ENCODE data around the gene SAMD8.
"Not testable (repeated sequence)": the region's sequence is repeated elsewhere in the genome, so short reads cannot be mapped to it uniquely, and the experiment has no call there.

Gene SAMD8

DNA sequence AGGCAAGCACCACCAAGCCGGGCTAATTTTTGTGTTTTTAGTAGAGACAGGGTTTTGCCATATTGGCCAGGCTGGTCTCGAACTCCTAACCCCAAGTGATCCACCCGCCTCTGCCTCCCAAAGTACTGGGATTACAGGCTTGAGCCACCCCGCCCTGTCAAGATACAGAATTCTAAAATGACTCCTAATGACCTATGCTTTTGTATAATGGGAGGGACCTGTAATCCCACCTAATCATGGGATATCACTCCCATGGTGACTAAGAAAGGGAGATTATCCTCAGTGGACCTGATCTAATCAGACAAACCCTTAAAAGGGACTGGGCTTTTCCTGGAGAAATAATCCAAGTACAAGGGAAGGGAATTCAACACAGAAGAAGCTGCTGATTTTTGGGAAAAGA is 28.8 kb downstream of the SAMD8 start:
- DNase-seq (ENCODE audit: low read depth) = no peak

DNA sequence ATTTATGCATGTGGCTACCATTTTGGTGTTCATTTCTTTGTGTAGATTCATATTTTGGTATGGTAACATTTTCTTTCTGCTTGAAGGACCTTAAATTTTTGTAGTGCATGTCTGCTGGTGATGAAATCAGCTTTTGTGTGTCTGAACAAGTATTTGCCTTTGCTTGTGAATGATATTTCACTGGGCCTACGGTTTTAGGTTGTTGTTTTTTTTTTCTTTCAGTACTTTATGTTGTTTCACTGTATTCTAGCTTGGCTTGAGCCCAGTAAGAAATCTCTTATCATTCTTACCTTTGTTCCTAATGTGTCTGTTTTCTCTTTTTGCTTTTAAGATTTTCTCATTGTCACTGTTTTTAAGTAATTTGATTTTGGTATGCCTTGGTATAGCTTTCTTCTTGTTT is 31.9 kb downstream of the SAMD8 start:
- no peak for DNase-seq (ENCODE audit: low read depth)

DNA sequence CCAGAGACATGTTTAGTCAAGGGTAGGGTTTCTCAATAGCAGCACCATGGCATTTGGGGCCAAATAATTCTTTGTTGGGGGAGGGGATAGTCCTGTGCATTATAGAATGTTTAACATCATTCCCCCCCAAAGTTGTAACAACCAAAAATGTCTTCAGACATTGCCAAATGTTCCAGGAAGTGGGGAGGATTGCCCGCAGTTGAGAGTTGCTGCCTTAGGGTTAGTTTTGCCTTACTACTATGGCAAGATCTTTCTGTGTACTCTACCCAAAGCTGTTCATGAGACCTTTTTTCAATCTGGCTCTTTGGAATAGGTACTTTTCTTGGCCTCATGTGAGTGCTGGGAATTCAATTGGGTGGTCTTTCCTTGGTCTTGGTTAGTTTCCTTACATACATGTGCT is 34.1 kb downstream of the SAMD8 start:
- no peak for DNase-seq (ENCODE audit: low read depth)

DNA sequence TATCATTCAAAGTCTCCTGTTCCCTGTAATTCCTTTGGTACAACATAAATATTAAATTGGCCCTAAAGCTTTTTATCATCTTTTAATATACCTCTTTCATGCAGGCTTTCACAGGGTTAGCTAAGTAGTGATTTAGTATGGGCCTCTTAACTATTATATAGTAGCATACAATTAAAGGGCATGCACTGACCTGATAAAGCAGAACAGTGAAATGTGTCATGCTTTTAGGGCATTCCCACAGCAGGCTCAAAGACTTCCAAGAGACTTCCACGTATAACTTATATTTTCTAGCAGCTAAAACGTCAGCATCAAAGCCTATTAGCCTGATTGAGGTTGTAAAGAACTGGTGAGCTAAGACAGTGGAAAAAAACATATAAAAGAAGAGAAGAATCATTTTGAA is 35.3 kb downstream of the SAMD8 start:
- DNase-seq (ENCODE audit: low read depth) = no peak

DNA sequence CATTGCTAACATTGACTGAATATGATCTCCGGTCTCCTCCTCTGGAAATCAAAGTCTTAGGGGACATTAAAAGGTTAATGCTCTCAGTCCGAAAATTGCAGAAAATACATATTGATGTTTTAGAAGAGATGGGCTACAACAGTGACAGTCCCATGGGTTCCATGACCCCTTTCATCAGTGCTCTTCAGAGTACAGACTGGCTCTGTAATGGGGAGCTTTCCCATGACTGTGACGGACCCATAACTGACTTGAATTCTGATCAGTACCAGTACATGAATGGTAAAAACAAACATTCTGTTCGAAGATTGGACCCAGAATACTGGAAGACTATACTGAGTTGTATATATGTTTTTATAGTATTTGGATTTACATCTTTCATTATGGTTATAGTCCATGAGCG is 39.2 kb downstream of the SAMD8 start:
- no peak for DNase-seq (ENCODE audit: low read depth)

DNA sequence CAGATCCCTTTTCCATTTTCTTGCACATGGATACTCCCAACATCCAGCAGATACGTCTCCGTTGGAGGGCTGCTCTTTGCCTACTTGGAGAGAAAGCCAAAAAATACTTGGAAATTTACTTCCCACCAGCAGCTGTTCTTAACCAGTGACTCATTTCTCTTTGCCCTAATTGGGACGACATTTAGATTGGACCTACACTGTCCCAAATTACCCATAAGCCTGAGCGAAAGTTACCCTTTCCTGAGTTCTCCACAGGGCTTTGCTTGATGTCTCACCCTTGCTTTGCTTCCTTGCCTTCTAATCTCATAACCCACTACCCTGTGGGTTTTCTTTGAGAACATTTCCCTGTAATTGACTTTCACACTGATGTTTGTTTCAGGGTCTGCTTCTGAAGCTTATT is 48.1 kb downstream of the SAMD8 start:
- DNase-seq (ENCODE audit: low read depth) = no peak

DNA sequence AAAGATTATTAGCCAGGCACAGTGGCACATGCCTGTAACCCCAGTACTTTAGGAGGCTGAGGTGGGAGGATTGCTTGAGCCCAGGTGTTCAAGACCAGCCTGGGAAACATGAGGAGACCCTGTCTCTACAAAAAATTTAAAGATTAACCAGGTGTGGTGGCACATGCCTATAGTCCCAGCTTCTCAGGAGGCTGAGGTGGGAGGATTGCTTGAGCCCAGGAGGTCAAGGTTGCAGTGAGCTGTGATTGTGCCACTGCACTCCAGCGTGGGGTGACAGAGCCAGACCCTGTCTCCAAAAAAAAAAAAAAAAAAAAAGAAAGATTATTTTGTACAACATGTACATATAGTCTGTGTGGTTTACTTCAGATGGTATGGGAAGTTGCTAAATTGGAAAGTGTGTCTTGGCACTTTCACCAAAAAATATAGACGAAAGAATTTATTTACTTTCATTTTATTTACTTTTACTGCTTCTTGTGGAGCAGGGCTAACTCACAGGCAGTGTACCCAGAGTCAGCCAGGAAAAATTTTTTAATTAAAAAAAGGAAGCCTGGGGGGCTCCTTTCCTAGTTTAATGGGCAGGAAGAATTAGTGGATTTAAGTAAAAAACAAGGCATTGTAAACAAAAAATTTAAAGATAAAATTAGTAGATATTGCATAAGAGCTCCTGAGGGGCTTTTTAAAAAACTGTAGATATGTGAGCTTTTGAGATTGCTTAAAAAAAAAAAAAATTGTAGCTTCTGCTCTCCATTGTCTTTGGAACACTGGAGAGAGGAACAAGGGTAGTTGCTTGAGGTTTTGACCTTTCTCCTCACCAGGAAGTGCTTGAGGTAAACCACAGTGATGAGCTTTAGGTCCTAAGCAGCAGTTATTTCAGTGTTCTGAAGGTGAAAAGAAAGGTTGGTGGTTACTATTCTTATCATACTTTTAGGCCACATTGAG is 54.5 kb downstream of the SAMD8 start:
- no peak for DNase-seq (ENCODE audit: low read depth)

DNA sequence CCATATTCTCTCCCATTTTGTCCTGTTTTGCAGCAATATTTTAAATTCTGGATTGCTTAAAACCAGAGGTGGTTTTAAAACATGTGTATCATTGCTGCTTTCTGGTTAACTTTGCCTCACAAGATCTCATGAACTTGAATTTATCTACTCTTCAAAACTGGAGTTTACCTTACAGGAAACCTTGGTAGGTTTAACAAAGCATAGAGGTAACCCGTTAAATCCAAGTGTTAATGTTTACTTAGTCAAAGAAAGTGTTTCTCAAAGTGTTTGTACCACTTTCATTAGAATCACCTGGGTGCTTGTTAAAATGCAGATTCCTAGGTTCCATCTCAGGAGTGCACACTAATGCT is 55.1 kb downstream of the SAMD8 start:
- no peak for DNase-seq (ENCODE audit: low read depth)

DNA sequence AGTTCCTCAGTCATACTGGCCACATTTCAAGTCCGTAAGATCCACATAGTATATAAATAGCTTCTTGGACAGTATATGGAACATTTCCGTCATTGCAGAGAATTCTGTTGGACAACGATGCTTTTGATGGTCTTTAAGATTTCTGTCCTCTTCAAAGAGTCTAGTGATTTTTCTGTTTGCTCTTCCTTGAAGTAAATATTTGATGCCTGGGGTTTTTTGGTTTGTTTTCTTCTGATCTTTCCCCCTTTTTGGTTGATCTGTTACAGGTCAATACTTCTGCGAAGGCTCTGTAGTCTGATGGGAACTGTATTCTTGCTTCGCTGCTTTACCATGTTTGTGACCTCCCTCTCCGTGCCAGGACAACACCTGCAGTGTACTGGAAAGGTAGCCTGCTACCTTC is 56.8 kb downstream of the SAMD8 start:
- DNase-seq (ENCODE audit: low read depth) = no peak

DNA sequence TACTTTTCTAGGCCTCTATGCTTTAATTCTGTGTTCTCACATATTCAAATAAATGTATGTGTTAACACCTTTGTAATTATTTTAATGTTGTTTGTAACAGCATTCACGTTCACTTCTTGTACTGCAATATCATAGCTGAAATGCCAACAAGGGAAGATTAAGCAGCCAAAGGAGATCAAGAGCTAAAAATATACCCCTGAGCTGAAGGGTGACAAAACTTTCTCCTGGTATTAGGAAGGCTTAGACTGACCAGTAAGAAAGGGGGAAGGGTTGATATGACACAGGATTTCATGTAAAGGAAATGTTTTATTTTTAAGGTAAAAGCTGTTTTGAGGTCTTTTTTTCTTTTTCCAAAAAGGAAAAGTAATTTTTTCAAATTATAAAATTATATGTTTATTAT is 58.8 kb downstream of the SAMD8 start:
- DNase-seq (ENCODE audit: low read depth) = no peak

DNA sequence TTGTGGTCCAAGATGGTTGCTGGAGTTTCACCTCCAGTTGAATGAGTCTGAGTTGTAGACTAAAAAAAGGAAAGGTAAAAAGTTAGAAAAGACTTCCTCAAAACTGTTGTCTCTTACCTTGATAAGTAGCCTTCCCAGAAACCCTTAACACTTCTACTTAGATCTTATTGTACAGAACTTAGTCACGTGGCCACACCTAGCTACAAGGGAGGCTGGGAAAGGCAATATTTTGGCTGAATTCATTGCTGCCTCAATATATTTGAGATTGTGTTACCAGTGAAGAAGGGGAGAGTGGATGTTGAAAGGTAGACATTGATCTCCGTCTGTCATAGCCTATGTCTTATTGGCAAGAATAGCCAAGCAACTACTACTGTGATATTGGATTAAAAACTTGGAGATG is 63.6 kb downstream of the SAMD8 start:
- no peak for DNase-seq (ENCODE audit: low read depth)

DNA sequence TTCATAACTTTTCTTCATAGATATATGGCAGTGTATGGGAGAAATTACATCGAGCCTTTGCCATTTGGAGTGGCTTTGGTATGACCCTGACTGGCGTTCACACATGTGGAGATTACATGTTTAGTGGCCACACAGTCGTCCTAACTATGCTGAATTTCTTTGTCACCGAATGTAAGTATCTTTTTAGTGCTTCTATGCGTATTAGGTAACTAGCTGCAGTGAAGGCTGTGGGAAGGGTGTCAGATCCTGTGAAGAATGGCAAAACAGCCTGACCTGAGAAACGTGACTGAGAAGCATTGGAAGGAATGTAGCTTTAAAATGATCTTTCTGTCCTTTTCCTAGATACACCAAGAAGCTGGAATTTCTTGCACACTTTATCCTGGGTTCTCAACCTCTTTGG is 64.6 kb downstream of the SAMD8 start:
- no peak for DNase-seq (ENCODE audit: low read depth)

DNA sequence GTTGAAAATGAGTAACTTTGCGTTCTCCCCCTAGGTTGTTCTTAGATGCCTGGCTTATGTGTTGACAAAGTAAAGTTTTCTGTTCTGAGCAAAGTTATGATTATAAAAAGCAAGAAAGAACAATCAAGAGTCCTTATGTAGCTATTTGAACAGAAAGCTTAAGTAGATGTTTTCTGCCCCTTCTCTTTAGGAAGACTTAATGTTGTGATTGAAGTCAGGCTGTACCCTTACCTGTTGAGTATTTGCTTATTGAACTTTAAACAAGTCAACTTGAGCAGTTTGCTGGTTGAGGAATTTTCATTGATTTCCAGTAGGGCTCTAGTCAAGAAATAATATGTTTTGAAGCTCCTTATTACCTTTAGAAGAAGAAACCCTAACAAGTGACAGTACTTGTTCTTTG is 65.3 kb downstream of the SAMD8 start:
- no peak for DNase-seq (ENCODE audit: low read depth)

DNA sequence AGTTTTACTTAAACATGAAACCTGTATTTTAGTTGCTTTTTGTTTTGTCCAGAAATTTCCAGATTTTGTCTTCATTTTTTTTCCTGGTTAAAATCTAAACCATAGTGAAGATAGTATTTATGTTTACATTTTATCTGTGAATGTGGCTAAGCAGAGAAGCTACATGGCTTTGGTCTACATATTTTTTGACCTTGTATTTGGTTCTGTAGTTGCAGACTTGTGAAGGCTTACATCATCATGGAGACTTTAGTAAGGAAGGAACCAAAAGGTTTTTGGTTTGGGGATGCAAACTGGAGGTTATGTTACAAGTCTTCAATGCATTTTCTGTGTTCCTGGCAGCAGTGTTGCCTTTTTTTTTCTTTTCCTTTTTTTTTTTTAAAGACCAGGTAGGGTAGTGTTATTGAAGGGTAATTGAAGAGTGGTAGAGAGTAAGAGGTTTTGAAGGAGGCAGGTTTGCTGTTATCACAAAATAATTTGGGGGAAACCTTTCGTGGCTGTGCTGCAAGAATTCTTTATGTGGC is 68.3 kb downstream of the SAMD8 start:
- DNase-seq (ENCODE audit: low read depth) = no peak

DNA sequence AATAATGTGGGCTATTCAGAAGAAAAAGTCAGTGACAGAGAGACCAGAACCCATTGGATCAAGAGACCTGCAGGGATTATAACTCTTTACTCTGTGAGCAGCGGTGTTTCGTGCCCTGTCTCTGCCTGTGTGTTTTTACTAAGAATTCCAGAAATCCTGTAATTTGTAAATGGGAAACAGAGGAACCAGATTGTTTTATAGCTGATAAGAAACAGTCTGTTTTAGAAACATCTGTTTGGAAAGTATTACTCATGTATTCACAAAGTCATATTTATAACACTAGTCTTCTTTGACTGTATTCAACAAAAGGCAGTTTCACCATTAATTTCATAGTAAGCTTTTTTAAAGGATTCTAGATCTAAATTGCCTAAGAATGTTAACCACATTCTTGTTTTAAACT is 69.1 kb downstream of the SAMD8 start:
- no peak for DNase-seq (ENCODE audit: low read depth)

DNA sequence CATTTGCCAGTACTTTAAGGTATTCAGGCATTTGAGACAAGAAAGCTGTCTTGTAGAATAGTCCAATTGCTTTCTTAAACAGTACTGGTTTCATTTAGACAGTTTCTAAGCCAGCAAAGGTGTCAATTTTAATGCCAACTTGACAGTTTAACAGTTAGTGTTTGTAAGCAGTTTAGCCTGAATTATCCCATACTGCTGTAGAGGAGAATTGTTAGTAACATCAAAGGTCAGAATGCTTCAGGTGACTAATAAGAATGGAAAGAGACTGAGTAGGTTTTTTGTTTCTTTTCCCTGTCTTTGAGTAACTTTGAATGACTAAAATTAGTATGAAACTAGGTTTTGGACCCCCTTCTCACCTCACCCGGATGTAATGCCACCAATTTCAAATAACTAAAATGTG is 69.6 kb downstream of the SAMD8 start:
- no peak for DNase-seq (ENCODE audit: low read depth)

DNA sequence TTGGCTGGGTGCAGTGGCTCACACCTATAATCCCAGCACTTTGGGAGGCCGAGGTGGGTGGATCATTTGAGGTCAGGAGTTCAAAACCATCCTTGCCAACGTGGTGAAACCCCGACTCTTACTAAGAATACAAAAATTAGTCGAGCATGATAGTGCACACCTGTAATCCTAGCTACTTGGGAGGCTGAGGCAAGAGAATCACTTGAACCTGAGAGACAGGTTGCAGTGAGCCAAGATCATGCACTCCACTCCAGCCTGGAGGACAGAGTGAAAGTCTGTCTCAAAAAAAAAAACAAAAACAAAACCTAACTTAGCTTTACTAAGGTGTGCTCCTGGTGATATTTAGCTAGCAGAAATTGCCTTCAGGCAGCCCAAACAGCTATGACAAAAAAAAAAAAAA is 74.9 kb downstream of the SAMD8 start:
- no peak for DNase-seq (ENCODE audit: low read depth)

DNA sequence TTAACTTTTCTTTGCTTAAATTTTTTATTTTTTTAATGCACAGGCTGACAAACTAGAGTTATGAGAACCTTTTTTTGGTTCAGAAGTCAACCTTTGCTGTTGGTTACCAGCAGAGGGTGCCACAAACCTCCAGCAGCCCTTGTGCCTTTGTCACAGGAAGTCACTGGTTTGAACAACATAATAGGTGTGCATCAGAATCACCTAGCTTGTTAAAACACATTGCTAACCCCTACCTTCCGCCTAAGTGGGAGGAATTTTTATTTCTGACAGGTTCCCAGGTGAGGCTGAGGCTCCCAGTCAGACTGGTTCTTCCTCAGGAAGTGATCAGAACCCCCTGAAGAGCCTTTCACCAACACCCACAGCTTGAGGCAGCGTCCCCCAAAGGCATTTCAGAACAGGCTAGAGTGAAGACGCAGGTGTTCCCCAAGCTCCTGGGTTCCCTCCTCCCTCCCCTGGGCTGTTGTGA is 76.5 kb downstream of the SAMD8 start:
- peak; percentile 36 for DNase-seq (ENCODE audit: low read depth)

DNA sequence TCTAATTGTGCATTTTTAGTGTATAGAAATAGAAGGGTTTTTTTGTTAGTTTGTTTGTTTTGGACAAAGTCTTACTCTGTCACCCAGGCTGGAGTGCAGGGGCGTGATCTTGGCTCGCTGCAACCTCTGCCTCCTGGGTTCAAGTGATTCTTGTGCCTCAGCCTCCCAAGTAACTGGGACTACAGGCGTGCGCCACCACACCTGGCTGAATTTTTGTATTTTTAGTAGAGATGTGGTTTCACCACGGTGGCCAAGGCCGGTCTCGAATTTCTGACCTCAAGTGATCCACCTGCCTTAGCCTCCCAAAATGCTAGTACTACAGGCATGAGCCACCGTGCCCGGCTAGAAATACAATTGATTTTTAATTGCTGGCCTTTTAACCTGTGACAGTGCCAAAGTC is 77.1 kb downstream of the SAMD8 start:
- DNase-seq (ENCODE audit: low read depth) = not testable (repeated sequence)

DNA sequence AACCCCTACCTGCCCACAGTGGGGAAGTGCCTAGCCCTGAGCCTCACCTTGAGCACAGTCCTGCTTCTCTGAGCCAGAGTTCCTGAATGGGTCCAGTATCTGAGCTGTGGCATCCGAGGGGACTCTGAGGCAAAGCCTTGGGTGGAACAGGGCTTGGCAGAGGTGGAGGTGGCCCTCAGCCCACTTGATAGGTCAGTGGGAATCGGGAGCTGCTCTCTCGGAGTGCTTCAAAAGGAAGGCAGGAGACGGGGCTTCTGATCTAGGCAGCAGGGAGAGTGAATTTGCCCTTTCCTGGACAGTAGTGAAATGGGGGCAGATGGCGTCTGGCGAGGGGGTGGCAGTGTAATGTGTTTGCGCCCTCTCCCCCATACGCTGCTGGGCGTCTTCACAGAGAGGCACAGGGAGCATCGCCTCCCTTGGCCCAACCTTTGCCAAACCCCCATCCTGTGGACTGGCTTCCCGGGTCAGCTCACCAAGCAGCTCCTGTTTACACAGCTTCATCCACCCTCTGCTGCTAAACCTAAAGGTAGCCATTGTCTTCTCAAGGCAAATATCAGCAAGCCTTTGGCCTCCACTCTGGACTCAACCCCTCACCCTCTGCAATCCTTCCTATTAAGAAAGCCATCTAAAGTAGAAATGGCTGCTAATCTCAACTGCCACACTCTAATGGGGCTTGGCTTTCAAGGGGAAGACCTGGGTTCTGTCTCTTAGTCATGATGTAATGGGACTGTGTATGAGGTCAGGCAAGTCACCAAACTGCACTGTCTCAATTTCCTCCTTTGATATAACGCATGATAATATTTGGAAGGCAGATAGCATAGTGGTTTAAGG is 78.0 kb downstream of the SAMD8 start:
- no peak for DNase-seq (ENCODE audit: low read depth)

DNA sequence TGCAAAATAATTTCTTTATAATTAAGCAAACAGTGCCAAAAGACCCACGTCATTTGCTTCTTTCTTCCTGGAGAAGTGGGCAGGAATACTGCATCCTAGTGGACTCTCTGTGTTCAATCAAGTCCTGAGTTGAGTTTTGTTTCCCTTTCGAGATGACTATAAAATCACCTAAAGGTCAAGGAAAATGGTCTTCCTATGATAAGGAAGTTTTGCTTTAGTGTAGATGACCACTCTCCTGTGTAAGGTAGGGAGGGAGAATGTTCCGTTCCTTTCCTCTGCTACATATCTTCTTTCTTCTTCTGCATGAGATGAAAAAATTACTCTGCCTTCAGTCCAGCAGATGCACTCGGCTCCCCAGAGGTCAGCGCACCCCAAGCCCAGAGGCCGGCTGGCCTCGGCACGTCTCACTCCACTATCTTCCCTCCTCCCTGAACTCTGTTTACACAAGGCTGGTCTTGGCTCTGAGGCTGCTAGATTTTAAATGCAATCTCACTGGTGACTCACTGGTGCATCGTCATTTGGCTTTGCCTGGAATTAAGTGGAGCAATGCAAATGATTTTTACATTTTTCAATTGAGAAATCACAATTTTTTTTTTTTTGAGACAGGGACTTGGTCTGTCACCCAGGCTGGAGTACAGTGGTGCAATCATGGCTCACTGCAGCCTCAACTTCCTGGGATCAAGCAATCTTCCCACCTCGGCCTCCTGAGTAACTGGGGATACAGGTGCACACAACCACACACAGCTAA is 80.5 kb downstream of the SAMD8 start:
- DNase-seq (ENCODE audit: low read depth) = no peak

DNA sequence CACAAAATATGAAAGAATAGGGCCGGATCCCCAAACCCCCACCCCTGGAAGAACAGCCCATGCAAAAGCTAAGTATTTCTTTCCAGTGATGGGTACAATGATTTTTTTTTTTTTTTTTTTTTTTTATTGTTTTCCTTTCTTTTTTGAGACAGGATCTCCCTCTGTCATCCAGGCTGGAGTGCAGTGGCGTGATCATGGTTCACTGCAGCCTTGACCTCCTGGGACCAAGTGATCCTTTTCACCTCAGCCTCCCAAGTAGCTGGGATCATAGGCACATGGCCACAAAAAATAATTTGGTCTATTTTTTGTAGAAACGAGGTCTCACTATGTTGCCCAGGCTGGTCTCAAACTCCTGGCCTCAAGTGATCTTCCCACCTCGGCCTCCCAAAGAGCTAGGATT is 83.2 kb downstream of the SAMD8 start:
- DNase-seq (ENCODE audit: low read depth) = not testable (repeated sequence)

All from stimulated activated CD8-positive, alpha-beta memory T cell treated with anti-CD3 and anti-CD28 coated beads, Interleukin-12 subunit alpha, Interleukin-12 subunit beta, amount 100 ng/mL, for 4 hours (primary cell).